SK-N-SH (cell line): Measurements from ENCODE around the gene ACAD11. TPM values are rescaled to one million over a fixed set of nuclear protein-coding genes. Genes with fewer than 3 reads are reported as not detected.
A peak's percentile ranks its signal among the peaks of the same experiment; 100 is the strongest.

Experiments
- CTCF ChIA-PET: fragments of 300-600, 350-600 bp; formaldehyde crosslinking; extraction: SDS; loops from one replicate; lab custom pipeline; 2021; lab: Yijun Ruan, JAX
- POLR2A ChIA-PET: fragments of 350-600 bp; sonication (Branson Sonifier 250); formaldehyde crosslinking; extraction: SDS; loops from one replicate; lab custom pipeline; 2020; ENCODE audit warnings: antibody characterized with exemption, inconsistent platforms; lab: Yijun Ruan, JAX
- DNase-seq: peaks from one replicate; pipeline ENCODE4 v3.0.0; 2012
- H2AFZ ChIP-seq: fragments of 200-600 bp; sonication (generic); 2 replicates; pipeline ENCODE4 v1.8.1; 2016; ENCODE audit warnings: antibody characterized with exemption, mild to moderate bottlenecking, low read depth
- H3F3A ChIP-seq: fragments of 200-600 bp; sonication (generic); replicated peaks from 2 replicates; pipeline ENCODE3; 2016; ENCODE audit warnings: antibody characterized with exemption, mild to moderate bottlenecking; ENCODE audit not compliant: insufficient read depth
- H3K27ac ChIP-seq, 2 experiments: fragments of 200-500 bp in 1 of 2; fragments of 200-600 bp in 1 of 2; sonication (Bioruptor generic) in 1 of 2; sonication (generic), shearing (Covaris generic) in 1 of 2; 2 replicates each; pipeline versions ENCODE4 v1.5.1 to v1.6.1; 2014 to 2016; ENCODE audit warnings: low read depth in 2 of 2, inconsistent platforms in 1 of 2, low read length in 1 of 2, mild to moderate bottlenecking in 1 of 2, mixed read lengths in 1 of 2
- H3K27me3 ChIP-seq: fragments of 200-600 bp; sonication (generic), shearing (Covaris generic); 2 replicates; pipeline ENCODE4 v1.6.1; 2016; ENCODE audit warnings: mixed run types; ENCODE audit not compliant: insufficient read depth
- H3K36me3 ChIP-seq, 2 experiments: fragments of 200-500 bp in 1 of 2; fragments of 200-600 bp in 1 of 2; sonication (Bioruptor generic) in 1 of 2; sonication (generic) in 1 of 2; replicated peaks in 1 of 2; 2 replicates each; pipeline versions ENCODE3 to v1.5.1; 2014 to 2016; ENCODE audit warnings: low read length in 1 of 2, mild to moderate bottlenecking in 1 of 2; ENCODE audit not compliant: insufficient read depth in 2 of 2, control insufficient read depth in 1 of 2
- H3K4me1 ChIP-seq, 2 experiments: fragments of 200-500 bp in 1 of 2; fragments of 200-600 bp in 1 of 2; sonication (Bioruptor generic) in 1 of 2; sonication (generic), shearing (Covaris generic) in 1 of 2; 2 replicates each; pipeline versions ENCODE4 v1.5.1 to v1.6.1; 2014 to 2016; ENCODE audit warnings: low read depth in 1 of 2, low read length in 1 of 2, mixed run types in 1 of 2; ENCODE audit not compliant: insufficient read depth in 2 of 2, control insufficient read depth in 1 of 2
- H3K4me2 ChIP-seq: fragments of 200-600 bp; sonication (generic), shearing (Covaris generic); 2 replicates; pipeline ENCODE4 v1.6.1; 2017; ENCODE audit warnings: mixed run types
- H3K4me3 ChIP-seq, 2 experiments: fragments of 200-500 bp in 1 of 2; fragments of 200-600 bp in 1 of 2; sonication (Bioruptor generic) in 1 of 2; sonication (generic), shearing (Covaris generic) in 1 of 2; 2 replicates each; pipeline versions ENCODE4 v1.5.1 to v1.8.1; 2014 to 2016; ENCODE audit warnings: low read depth in 2 of 2, inconsistent platforms in 1 of 2, low read length in 1 of 2, mild to moderate bottlenecking in 1 of 2, mixed read lengths in 1 of 2, moderate library complexity in 1 of 2
- H3K79me2 ChIP-seq: fragments of 200-600 bp; sonication (generic); 2 replicates; pipeline ENCODE4 v1.8.1; 2017; ENCODE audit warnings: mild to moderate bottlenecking; ENCODE audit not compliant: insufficient read depth
- H3K9ac ChIP-seq: fragments of 200-600 bp; sonication (generic); 2 replicates; pipeline ENCODE4 v1.6.1; 2017; ENCODE audit warnings: mixed run types
- H3K9me2 ChIP-seq: fragments of 200-600 bp; sonication (generic); 2 replicates; pipeline ENCODE4 v1.6.1; 2017; ENCODE audit warnings: mixed run types
- H3K9me3 ChIP-seq: fragments of 200-600 bp; sonication (generic); 2 replicates; pipeline ENCODE4 v1.6.1; 2017; ENCODE audit warnings: mixed run types, mild to moderate bottlenecking, moderate library complexity
- H4K20me1 ChIP-seq: fragments of 200-600 bp; sonication (generic); 2 replicates; pipeline ENCODE4 v1.6.1; 2017; ENCODE audit warnings: mild to moderate bottlenecking, mixed run types; ENCODE audit not compliant: insufficient read depth
- CHD2 ChIP-seq: fragments of 150-350 bp; IDR thresholded peaks from 2 replicates; pipeline ENCODE4 v1.6.1; 2018; ENCODE audit warnings: low read length; ENCODE audit not compliant: partially characterized antibody
- CTCF ChIP-seq: fragments of 200-600 bp; sonication (generic); IDR thresholded peaks from 2 replicates; pipeline ENCODE4 v1.6.1; 2017; ENCODE audit warnings: antibody characterized with exemption, mild to moderate bottlenecking, moderate library complexity
- EP300 ChIP-seq, 2 experiments: IDR thresholded peaks; 2 replicates each; pipeline versions ENCODE4 v1.4.0 to v1.6.1; 2012; ENCODE audit warnings: borderline replicate concordance in 1 of 2, low read depth in 1 of 2, low read length in 1 of 2
- EZH2phosphoT487 ChIP-seq: fragments of 200-600 bp; sonication (generic); IDR thresholded peaks from 2 replicates; pipeline ENCODE4 v1.6.1; 2017; ENCODE audit warnings: low read depth, mixed run types, mild to moderate bottlenecking, antibody characterized with exemption, moderate library complexity, borderline replicate concordance
- FOSL2 ChIP-seq: IDR thresholded peaks from 2 replicates; pipeline ENCODE4 v1.4.0; 2012; ENCODE audit warnings: low read depth, mild to moderate bottlenecking, moderate library complexity, borderline replicate concordance
- GABPA ChIP-seq: IDR thresholded peaks from 2 replicates; pipeline ENCODE4 v1.4.0; 2012; ENCODE audit warnings: low read depth, mild to moderate bottlenecking
- IRF3 ChIP-seq: fragments of 150-350 bp; IDR thresholded peaks from 2 replicates; pipeline ENCODE4 v1.6.1; 2016; ENCODE audit warnings: mild to moderate bottlenecking, low read depth, low read length
- MEF2A ChIP-seq: IDR thresholded peaks from 2 replicates; pipeline ENCODE4 v1.4.0; 2012; ENCODE audit warnings: low read depth, borderline replicate concordance
- NRF1 ChIP-seq: IDR thresholded peaks from 2 replicates; pipeline ENCODE4 v1.6.1; 2012; ENCODE audit warnings: low read depth, mild to moderate bottlenecking, low read length
- RAD21 ChIP-seq: IDR thresholded peaks from 2 replicates; pipeline ENCODE4 v1.6.1; 2012; ENCODE audit warnings: mild to moderate bottlenecking, low read length
- RCOR1 ChIP-seq: fragments of 150-350 bp; IDR thresholded peaks from 2 replicates; pipeline ENCODE4 v1.6.1; 2017; ENCODE audit warnings: antibody characterized with exemption, low read length
- REST ChIP-seq: IDR thresholded peaks from 2 replicates; pipeline ENCODE4 v1.6.1; 2012; ENCODE audit warnings: mild to moderate bottlenecking, low read depth, low read length, moderate library complexity
- RFX5 ChIP-seq: IDR thresholded peaks from 2 replicates; pipeline ENCODE4 v1.6.1; 2012; ENCODE audit warnings: mild to moderate bottlenecking, improper control_type of control experiment, low read length
- RXRA ChIP-seq: IDR thresholded peaks from 2 replicates; pipeline ENCODE4 v1.4.0; 2012; ENCODE audit warnings: low read depth, mild to moderate bottlenecking, borderline replicate concordance
- TAF1 ChIP-seq: IDR thresholded peaks from 2 replicates; pipeline ENCODE4 v1.6.1; 2012; ENCODE audit warnings: low read depth, mild to moderate bottlenecking, low read length, moderate library complexity, borderline replicate concordance
- TCF12 ChIP-seq: IDR thresholded peaks from 2 replicates; pipeline ENCODE4 v1.4.0; 2012
- USF1 ChIP-seq: IDR thresholded peaks from 2 replicates; pipeline ENCODE4 v1.4.0; 2012; ENCODE audit warnings: low read depth, borderline replicate concordance
- YY1 ChIP-seq: IDR thresholded peaks from 2 replicates; pipeline ENCODE4 v1.4.0; 2012; ENCODE audit warnings: low read depth, mild to moderate bottlenecking
- WGBS: methylation state at CpG from one replicate; pipeline ENCODE4 v1.1.6; 2017; ENCODE audit warnings: low lambda C conversion rate; 5-methylcytosine and 5-hydroxymethylcytosine counted together
- polyA plus RNA-seq, 3 experiments: library from polyadenylated mRNA; depleted of rRNA; stranded (reverse); fragments of >200 nt; gene quantifications; 2 replicates each; pipeline ENCODE4 v1.2.3, GENCODE V29; 2012

ACAD11 gene
- polyA plus RNA-seq, 1 of the 3 experiments (the other 2 are of a cell fraction) = 16.3 TPM

- H3K4me1 ChIP-seq = peaks cover 0 to 20% of the 10 kb centered on the region in 2 experiments; a peak in 2 of 4 replicates
- H3K9me3 ChIP-seq = no peaks in the 10 kb centered on the region
- WGBS = 91% methylated on average over 4 of the region's 8 CpGs
- no peaks in the 10 kb centered on the region for H3K36me3 ChIP-seq
- H2AFZ ChIP-seq = no peak overlapping the region
- ChIA-PET CTCF (interaction anchor here (0.6 to 5.0 kb wide), 4 partner anchors 13 to 116 kb away, joined by 3 to 32 read pairs (median 4); no protein-coding TSS in a partner anchor), POLR2A (no interaction called here)
- no peak for DNase-seq
- no peaks in the 10 kb centered on the region for H3K27me3 ChIP-seq
- TF ChIP-seq CTCF = no peak
- TF ChIP-seq MEF2A = no peak
- TF ChIP-seq NRF1 = no peak
- no peak for TF ChIP-seq FOSL2
- TF ChIP-seq YY1 = no peak
- TF ChIP-seq RFX5 = no peak
- no peak for TF ChIP-seq EZH2phosphoT487
- no peak for TF ChIP-seq RAD21
- TF ChIP-seq TCF12 = no peak
- no peaks in the 10 kb centered on the region for H3K9me2 ChIP-seq
- H3K4me3 ChIP-seq = no peak overlapping the region
- H4K20me1 ChIP-seq = no peaks in the 10 kb centered on the region
- H3K4me2 ChIP-seq = peak overlapping the region; percentile 17; the same call in 1 of the 2 replicates
- no peak overlapping the region for H3K9ac ChIP-seq
- peak overlapping the region in 1 of 2 experiments; percentile 72; a peak in 2 of 4 replicates for H3K27ac ChIP-seq
- H3K79me2 ChIP-seq = no peaks in the 10 kb centered on the region
- H3F3A ChIP-seq = peaks cover 16% of the 10 kb centered on the region
These were observed 110.4 kb downstream of the ACAD11 start for GRCh38 chr3:132549169-132549568.

- Histone ChIP-seq H3K36me3 (peaks cover 6 to 11% of the 10 kb centered on the region in 2 experiments), H4K20me1 (no peaks in the 10 kb centered on the region), H3F3A (peaks cover 39% of the 10 kb centered on the region), H3K79me2 (no peaks in the 10 kb centered on the region), H3K4me2 (no peak overlapping the region), H3K9me2 (no peaks in the 10 kb centered on the region), H3K9ac (no peak overlapping the region), H3K4me1 (peaks cover 2 to 29% of the 10 kb centered on the region in 2 experiments; a peak in 3 of 4 replicates), H3K9me3 (no peaks in the 10 kb centered on the region), H3K4me3 (no peak overlapping the region), H2AFZ (no peak overlapping the region), H3K27ac (no peak overlapping the region), H3K27me3 (no peaks in the 10 kb centered on the region)
- 95% methylated on average over 3 of the region's 3 CpGs for WGBS
- ChIA-PET CTCF (interaction anchor here (0.6 to 5.0 kb wide), 2 partner anchors 10 to 366 kb away, joined by 3 to 32 read pairs; no protein-coding TSS in a partner anchor), POLR2A (no interaction called here)
- DNase-seq = no peak
- TF ChIP-seq RXRA (no peak), USF1 (no peak), CTCF (no peak), CHD2 (no peak), TAF1 (no peak), GABPA (no peak), IRF3 (no peak), REST (no peak), RCOR1 (no peak), FOSL2 (no peak), EP300 (IDR thresholded peaks at IDR 0.05; ENCODE audit: borderline replicate concordance in 1 of 2, low read depth in 1 of 2, low read length in 1 of 2) (no peak)
These were observed 114.1 kb downstream of the ACAD11 start for GRCh38 chr3:132545471-132545870.
